Nephron progenitor cell (in vitro differentiated cells): Measurements from ENCODE around the gene OTUD4.
"Not testable (repeated sequence)": the region's sequence is repeated elsewhere in the genome, so short reads cannot be mapped to it uniquely, and the experiment has no call there.

Experiments used
- DNase-seq: peaks from one replicate; pipeline ENCODE4 v3.0.0; 2021
- H3K27ac Mint-ChIP-seq: 2 replicates; pipeline ENCODE4 v1.8.0; 2021; ENCODE audit warnings: mild to moderate bottlenecking, moderate library complexity, mixed read lengths
- H3K27me3 Mint-ChIP-seq: 2 replicates; pipeline ENCODE4 v1.8.0; 2021; ENCODE audit warnings: mild to moderate bottlenecking, low read depth, mixed read lengths; ENCODE audit not compliant: poor library complexity
- H3K36me3 Mint-ChIP-seq: 2 replicates; pipeline ENCODE4 v1.8.0; 2021; ENCODE audit warnings: low read depth, mixed read lengths
- H3K4me1 Mint-ChIP-seq: 2 replicates; pipeline ENCODE4 v1.8.0; 2021; ENCODE audit warnings: mixed read lengths
- H3K4me3 Mint-ChIP-seq: 2 replicates; pipeline ENCODE4 v1.8.0; 2021; ENCODE audit warnings: mild to moderate bottlenecking, moderate library complexity, mixed read lengths
- H3K9me3 Mint-ChIP-seq: 2 replicates; pipeline ENCODE4 v1.8.0; 2021; ENCODE audit warnings: mild to moderate bottlenecking, moderate library complexity, mixed read lengths
- TF ChIP-seq, protein P1 (sequence below): fragments of 200-600 bp; sonication (generic); IDR thresholded peaks from 2 replicates; pipeline ENCODE4 v1.5.0; 2021; ENCODE audit warnings: antibody characterized with exemption

OTUD4 gene, protein sequence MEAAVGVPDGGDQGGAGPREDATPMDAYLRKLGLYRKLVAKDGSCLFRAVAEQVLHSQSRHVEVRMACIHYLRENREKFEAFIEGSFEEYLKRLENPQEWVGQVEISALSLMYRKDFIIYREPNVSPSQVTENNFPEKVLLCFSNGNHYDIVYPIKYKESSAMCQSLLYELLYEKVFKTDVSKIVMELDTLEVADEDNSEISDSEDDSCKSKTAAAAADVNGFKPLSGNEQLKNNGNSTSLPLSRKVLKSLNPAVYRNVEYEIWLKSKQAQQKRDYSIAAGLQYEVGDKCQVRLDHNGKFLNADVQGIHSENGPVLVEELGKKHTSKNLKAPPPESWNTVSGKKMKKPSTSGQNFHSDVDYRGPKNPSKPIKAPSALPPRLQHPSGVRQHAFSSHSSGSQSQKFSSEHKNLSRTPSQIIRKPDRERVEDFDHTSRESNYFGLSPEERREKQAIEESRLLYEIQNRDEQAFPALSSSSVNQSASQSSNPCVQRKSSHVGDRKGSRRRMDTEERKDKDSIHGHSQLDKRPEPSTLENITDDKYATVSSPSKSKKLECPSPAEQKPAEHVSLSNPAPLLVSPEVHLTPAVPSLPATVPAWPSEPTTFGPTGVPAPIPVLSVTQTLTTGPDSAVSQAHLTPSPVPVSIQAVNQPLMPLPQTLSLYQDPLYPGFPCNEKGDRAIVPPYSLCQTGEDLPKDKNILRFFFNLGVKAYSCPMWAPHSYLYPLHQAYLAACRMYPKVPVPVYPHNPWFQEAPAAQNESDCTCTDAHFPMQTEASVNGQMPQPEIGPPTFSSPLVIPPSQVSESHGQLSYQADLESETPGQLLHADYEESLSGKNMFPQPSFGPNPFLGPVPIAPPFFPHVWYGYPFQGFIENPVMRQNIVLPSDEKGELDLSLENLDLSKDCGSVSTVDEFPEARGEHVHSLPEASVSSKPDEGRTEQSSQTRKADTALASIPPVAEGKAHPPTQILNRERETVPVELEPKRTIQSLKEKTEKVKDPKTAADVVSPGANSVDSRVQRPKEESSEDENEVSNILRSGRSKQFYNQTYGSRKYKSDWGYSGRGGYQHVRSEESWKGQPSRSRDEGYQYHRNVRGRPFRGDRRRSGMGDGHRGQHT

DNA sequence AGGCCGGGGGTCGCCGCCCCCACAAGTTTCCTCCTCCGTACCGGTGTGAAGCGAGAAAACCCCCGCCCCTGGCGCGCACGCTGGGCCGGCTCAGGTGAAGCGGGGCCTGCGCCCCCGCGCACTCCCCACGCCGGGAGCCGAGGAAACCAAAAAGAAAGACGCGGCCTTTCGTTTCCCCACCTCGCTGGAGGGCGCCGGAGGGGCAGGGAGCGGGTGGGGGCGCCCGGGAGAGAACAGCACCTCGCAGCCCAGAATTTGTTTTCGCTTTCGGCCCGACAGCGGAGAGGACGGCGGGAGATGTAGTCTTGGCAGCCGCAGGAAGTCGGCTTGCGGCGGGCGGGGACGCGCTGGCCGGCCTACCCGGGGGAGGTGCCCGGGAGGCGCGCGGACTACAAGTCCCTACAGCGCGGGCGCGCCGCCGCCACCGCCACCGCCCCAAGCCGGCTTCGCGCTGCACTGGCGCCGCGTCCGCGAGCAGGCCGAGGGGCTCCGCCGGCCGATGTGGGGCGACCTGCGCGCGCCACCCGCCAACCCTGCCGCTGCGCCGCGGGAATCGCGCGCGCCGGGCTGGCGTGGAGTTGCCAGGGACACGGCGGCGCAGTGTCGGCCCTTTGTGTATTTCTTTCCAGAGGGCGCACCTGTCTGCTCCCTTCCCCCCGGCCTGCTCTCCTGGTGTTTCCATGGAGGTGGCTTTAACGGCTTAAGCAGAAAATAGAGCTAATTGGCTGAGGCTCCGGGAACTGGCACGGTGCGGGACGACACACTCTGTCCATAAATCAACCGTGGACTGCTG, at the start of gene OTUD4:
Gene OTUD4 (minus strand): TSS at position 292 of the 793 bp plus-strand sequence. CDS start 616 bp downstream, outside the sequence.
- Mint-ChIP-seq H3K4me1 (peaks cover 46% of the 10 kb centered on the region), H3K27ac (peak within 1 kb of the TSS; percentile 99), H3K27me3 (peaks cover 1% of the 10 kb centered on the region), H3K9me3 (no peaks in the 10 kb centered on the region), H3K36me3 (no peaks in the 10 kb centered on the region), H3K4me3 (peak within 1 kb of the TSS; percentile 94)
- TF ChIP-seq, protein P1, sequence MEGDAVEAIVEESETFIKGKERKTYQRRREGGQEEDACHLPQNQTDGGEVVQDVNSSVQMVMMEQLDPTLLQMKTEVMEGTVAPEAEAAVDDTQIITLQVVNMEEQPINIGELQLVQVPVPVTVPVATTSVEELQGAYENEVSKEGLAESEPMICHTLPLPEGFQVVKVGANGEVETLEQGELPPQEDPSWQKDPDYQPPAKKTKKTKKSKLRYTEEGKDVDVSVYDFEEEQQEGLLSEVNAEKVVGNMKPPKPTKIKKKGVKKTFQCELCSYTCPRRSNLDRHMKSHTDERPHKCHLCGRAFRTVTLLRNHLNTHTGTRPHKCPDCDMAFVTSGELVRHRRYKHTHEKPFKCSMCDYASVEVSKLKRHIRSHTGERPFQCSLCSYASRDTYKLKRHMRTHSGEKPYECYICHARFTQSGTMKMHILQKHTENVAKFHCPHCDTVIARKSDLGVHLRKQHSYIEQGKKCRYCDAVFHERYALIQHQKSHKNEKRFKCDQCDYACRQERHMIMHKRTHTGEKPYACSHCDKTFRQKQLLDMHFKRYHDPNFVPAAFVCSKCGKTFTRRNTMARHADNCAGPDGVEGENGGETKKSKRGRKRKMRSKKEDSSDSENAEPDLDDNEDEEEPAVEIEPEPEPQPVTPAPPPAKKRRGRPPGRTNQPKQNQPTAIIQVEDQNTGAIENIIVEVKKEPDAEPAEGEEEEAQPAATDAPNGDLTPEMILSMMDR, result no peak
- DNase-seq, result peak; percentile 93

DNA sequence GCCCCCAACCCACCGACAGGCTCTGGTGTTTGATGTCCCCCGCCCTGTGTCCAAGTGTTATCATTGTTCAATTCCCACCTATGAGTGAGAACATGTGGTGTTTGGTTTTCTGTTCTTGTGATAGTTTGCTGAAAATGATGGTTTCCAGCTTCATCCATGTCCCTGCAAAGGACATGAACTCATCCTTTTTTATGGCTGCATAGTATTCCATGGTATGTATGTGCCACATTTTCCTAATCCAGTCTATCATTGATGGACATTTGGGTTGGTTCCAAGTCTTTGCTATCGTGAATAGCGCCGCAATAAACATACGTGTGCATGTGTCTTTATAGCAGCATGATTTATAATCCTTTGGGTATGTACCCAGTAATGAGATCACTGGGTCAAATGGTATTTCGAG, 42.8 kb upstream of the OTUD4 start:
- not testable (repeated sequence) for H3K9me3 Mint-ChIP-seq, H3K4me3 Mint-ChIP-seq, H3K36me3 Mint-ChIP-seq, H3K27me3 Mint-ChIP-seq, H3K4me1 Mint-ChIP-seq, DNase-seq, H3K27ac Mint-ChIP-seq

DNA sequence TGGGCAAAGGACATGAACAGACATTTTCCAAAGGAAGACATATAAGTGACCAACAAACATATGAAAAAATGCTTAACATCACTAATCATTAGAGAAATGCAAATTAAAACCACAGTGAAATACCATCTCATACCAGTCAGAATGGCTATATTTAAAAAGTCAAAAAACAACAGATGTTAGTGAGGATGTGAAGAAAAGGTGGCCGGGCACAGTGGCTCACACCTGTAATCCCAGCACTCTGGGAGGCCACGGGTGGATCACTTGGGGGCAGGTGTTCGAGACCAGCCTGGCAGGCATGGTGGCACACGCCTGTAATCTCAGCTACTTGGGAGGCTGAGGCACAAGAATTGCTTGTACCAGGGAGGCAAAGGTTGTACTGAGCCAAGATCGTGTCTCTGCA, 41.1 kb upstream of the OTUD4 start:
- H3K27ac Mint-ChIP-seq, H3K36me3 Mint-ChIP-seq, H3K4me3 Mint-ChIP-seq, H3K4me1 Mint-ChIP-seq, H3K9me3 Mint-ChIP-seq, H3K27me3 Mint-ChIP-seq, DNase-seq: not testable (repeated sequence)

DNA sequence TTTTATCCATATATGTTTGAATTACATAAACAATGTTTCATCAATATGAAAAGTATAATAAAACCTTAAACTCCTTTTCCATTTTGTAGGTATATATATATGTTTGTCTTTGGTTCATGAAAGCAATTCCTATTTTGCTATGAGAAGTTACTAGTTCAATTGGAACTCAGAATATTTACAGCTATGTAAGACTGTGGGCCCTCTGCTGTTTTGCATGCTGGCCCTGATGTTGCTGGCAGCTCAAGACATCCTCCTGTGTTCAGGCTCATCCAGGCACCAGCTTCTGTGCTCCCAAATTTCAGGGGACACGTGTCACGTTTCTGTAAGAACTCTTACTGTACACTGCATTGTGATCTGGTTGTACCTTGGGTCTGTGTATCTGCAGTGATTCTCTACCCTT, 38.7 kb upstream of the OTUD4 start:
- DNase-seq, result no peak
- Mint-ChIP-seq H3K36me3 (no peaks in the 10 kb centered on the region), H3K4me1 (no peaks in the 10 kb centered on the region)

DNA sequence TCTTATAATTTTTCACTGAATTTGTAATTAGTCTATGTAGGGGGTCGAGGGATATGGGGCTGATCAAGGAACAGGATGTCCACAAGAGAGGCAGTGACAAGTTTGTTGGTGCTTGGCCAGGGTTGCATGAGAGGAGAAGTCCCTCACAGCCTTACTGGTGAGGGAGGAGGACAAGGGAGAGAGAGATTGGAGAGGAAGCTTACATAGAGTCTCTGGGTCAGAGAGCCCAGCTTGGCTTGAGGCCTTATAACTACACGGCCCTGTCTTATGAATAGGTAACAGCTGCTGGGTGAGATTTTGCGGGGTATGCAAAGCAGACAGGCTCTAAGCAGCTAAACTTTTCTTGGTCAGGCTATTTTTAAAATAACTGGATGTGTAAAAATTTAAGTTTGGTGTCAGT, 37.9 kb upstream of the OTUD4 start:
- Mint-ChIP-seq H3K4me1 (no peaks in the 10 kb centered on the region), H3K36me3 (no peaks in the 10 kb centered on the region), H3K4me3 (no peak overlapping the region), H3K9me3 (peaks cover 3% of the 10 kb centered on the region), H3K27ac (no peak overlapping the region), H3K27me3 (peaks cover 4% of the 10 kb centered on the region)
- TF ChIP-seq, protein P1, result no peak
- no peak for DNase-seq

More for the DNA sequence above, 38.7 kb upstream of the OTUD4 start:
- no peak overlapping the region for H3K27ac Mint-ChIP-seq
- no peak overlapping the region for H3K4me3 Mint-ChIP-seq
- TF ChIP-seq, protein P1, result no peak
- H3K27me3 Mint-ChIP-seq, result peaks cover 4% of the 10 kb centered on the region
- H3K9me3 Mint-ChIP-seq, result peaks cover 5% of the 10 kb centered on the region

DNA sequence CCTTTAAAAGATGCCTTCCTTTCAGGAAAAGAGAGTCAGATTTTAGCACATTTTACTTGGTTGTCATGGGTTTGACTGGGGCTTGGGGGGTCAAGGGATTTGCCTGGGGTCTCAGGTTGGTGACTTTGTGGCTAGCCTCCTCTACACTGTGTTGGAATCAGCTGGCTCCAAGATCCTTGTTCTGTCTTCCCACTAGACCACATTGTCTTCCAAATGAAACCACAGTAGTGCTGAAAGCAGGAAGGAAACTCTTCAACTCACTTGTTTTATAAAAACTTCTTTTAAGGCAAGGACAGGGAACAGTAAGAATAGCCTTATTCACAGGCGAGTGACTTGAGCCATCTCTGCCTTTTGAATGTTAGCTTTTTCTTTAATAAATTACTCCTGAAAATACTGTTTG, 37.0 kb upstream of the OTUD4 start:
- H3K4me3 Mint-ChIP-seq, result no peak overlapping the region
- no peak for DNase-seq
- TF ChIP-seq, protein P1, result no peak
- H3K27ac Mint-ChIP-seq, result no peak overlapping the region
- H3K36me3 Mint-ChIP-seq, result no peaks in the 10 kb centered on the region
- H3K9me3 Mint-ChIP-seq, result peaks cover 6% of the 10 kb centered on the region
- H3K27me3 Mint-ChIP-seq, result peaks cover 7% of the 10 kb centered on the region
- no peaks in the 10 kb centered on the region for H3K4me1 Mint-ChIP-seq
